Mesenchymal stem cell (in vitro differentiated cells and primary cell): ENCODE results near the gene DSCAML1.

Experiments used
- DNase-seq: peaks from one replicate; pipeline ENCODE4 v3.0.0-alpha.2; 2013
- H2AFZ ChIP-seq: one replicate; pipeline ENCODE4 v1.6.1; 2013; ENCODE audit warnings: low read depth, mild to moderate bottlenecking, control low read depth, inconsistent platforms, low read length, moderate library complexity
- H2AK5ac ChIP-seq: 2 replicates; pipeline ENCODE4 v1.6.1; 2013; ENCODE audit warnings: low read length, moderate library complexity, mild to moderate bottlenecking, inconsistent platforms; ENCODE audit not compliant: severe bottlenecking
- H2BK120ac ChIP-seq: one replicate; pipeline ENCODE4 v1.6.1; 2013; ENCODE audit warnings: low read depth, mild to moderate bottlenecking, inconsistent platforms, low read length, moderate library complexity
- H2BK12ac ChIP-seq, 2 experiments: one replicate each; pipeline ENCODE4 v1.6.1; 2013; ENCODE audit warnings: inconsistent platforms in 2 of 2, low read length in 2 of 2, mild to moderate bottlenecking in 2 of 2, moderate library complexity in 2 of 2, control low read depth in 1 of 2
- H2BK15ac ChIP-seq: one replicate; pipeline ENCODE4 v1.6.1; 2013; ENCODE audit warnings: mild to moderate bottlenecking, low read depth, inconsistent platforms; ENCODE audit not compliant: poor library complexity, severe bottlenecking
- H2BK5ac ChIP-seq: 2 replicates; pipeline ENCODE4 v1.6.1; 2013; ENCODE audit warnings: low read depth, mild to moderate bottlenecking, low read length, control low read depth, inconsistent platforms; ENCODE audit not compliant: poor library complexity, severe bottlenecking
- H3K14ac ChIP-seq, 2 experiments: one replicate each; pipeline ENCODE4 v1.6.1; 2013; ENCODE audit warnings: inconsistent platforms in 2 of 2, low read length in 2 of 2, control low read depth in 1 of 2, mild to moderate bottlenecking in 1 of 2, moderate library complexity in 1 of 2
- H3K18ac ChIP-seq, 2 experiments: one replicate each; pipeline ENCODE4 v1.6.1; 2013; ENCODE audit warnings: inconsistent platforms in 2 of 2, low read length in 2 of 2, control low read depth in 1 of 2, low read depth in 1 of 2, mild to moderate bottlenecking in 1 of 2
- H3K23ac ChIP-seq, 2 experiments: one replicate each; pipeline ENCODE4 v1.6.1; 2013; ENCODE audit warnings: inconsistent platforms in 2 of 2, low read length in 2 of 2, mild to moderate bottlenecking in 2 of 2, moderate library complexity in 2 of 2, control low read depth in 1 of 2
- H3K27ac ChIP-seq: 2 replicates; pipeline ENCODE4 v1.5.1; 2013; ENCODE audit warnings: mild to moderate bottlenecking, moderate library complexity, low read length, control low read depth, inconsistent platforms; ENCODE audit not compliant: poor library complexity, severe bottlenecking
- H3K27me3 ChIP-seq, 2 experiments: 2 replicates each; pipeline versions ENCODE4 v1.6.1 to v1.7.0; 2013; ENCODE audit warnings: low read length in 2 of 2, mild to moderate bottlenecking in 2 of 2, moderate library complexity in 2 of 2, control low read depth in 1 of 2, inconsistent platforms in 1 of 2; ENCODE audit not compliant: control insufficient read depth in 1 of 2, insufficient read depth in 1 of 2
- H3K36me3 ChIP-seq, 2 experiments: 2 replicates each; pipeline versions ENCODE4 v1.6.1 to v1.7.0; 2013; ENCODE audit warnings: low read length in 2 of 2, control low read depth in 1 of 2, inconsistent platforms in 1 of 2, low read depth in 1 of 2, mild to moderate bottlenecking in 1 of 2; ENCODE audit not compliant: insufficient read depth in 2 of 2, control insufficient read depth in 1 of 2
- H3K4ac ChIP-seq, 2 experiments: one replicate each; pipeline ENCODE4 v1.6.1; 2013; ENCODE audit warnings: inconsistent platforms in 2 of 2, low read length in 2 of 2, mild to moderate bottlenecking in 2 of 2, moderate library complexity in 2 of 2, control low read depth in 1 of 2, low read depth in 1 of 2
- H3K4me1 ChIP-seq: 2 replicates; pipeline ENCODE4 v1.6.1; 2013; ENCODE audit warnings: low read depth, low read length, control low read depth; ENCODE audit not compliant: control insufficient read depth, insufficient read depth
- H3K4me2 ChIP-seq: 2 replicates; pipeline ENCODE4 v1.6.1; 2013; ENCODE audit warnings: low read length, mild to moderate bottlenecking, inconsistent platforms; ENCODE audit not compliant: poor library complexity, severe bottlenecking
- H3K4me3 ChIP-seq, 2 experiments: 2 replicates each; pipeline versions ENCODE4 v1.5.1 to v1.7.0; 2013; ENCODE audit warnings: low read length in 2 of 2, mild to moderate bottlenecking in 2 of 2, control low read depth in 1 of 2, low read depth in 1 of 2; ENCODE audit not compliant: insufficient read depth in 1 of 2
- H3K79me1 ChIP-seq: replicated peaks from 2 replicates; pipeline ENCODE4 v1.6.1; 2013; ENCODE audit warnings: mild to moderate bottlenecking, control low read depth, low read length, inconsistent platforms; ENCODE audit not compliant: poor library complexity, severe bottlenecking
- H3K9ac ChIP-seq: 2 replicates; pipeline ENCODE4 v1.7.0; 2013; ENCODE audit warnings: mild to moderate bottlenecking, low read length, moderate library complexity
- H3K9me3 ChIP-seq: 2 replicates; pipeline ENCODE4 v1.7.0; 2013; ENCODE audit warnings: mild to moderate bottlenecking, low read length; ENCODE audit not compliant: control insufficient read depth
- H4K8ac ChIP-seq: one replicate; pipeline ENCODE4 v1.6.1; 2013; ENCODE audit warnings: inconsistent platforms, mild to moderate bottlenecking, low read length, moderate library complexity
- H4K91ac ChIP-seq: one replicate; pipeline ENCODE4 v1.6.1; 2013; ENCODE audit warnings: mild to moderate bottlenecking, low read length, inconsistent platforms
- WGBS: methylation state at CpG from one replicate; pipeline ENCODE4 v1.1.7; 2013; ENCODE audit warnings: mixed read lengths; 5-methylcytosine and 5-hydroxymethylcytosine counted together

DSCAML1 gene

GRCh38 chr11:117838901-117839300, 41.9 kb upstream of the DSCAML1 start:
- no peak overlapping the region for H3K23ac ChIP-seq
- no peak overlapping the region for H3K14ac ChIP-seq
- no peak overlapping the region for H4K8ac ChIP-seq
- H3K9me3 ChIP-seq: no peaks in the 10 kb centered on the region
- no peak for DNase-seq
- H3K4ac ChIP-seq: no peak overlapping the region
- no peak overlapping the region for H2AK5ac ChIP-seq
- H2BK15ac ChIP-seq: no peak overlapping the region
- no peak overlapping the region for H3K4me2 ChIP-seq
- no peak overlapping the region for H3K27ac ChIP-seq
- H3K9ac ChIP-seq: no peak overlapping the region
- peaks cover 0 to 45% of the 10 kb centered on the region in 2 experiments for H3K36me3 ChIP-seq
- H2BK12ac ChIP-seq: no peak overlapping the region
- no peak overlapping the region for H2BK5ac ChIP-seq
- no peak overlapping the region for H3K4me3 ChIP-seq
- H3K18ac ChIP-seq: no peak overlapping the region
- peaks cover 2% of the 10 kb centered on the region for H3K79me1 ChIP-seq
- H3K4me1 ChIP-seq: peaks cover 17% of the 10 kb centered on the region
- H3K27me3 ChIP-seq: peaks cover 0 to 71% of the 10 kb centered on the region in 2 experiments
- no peak overlapping the region for H4K91ac ChIP-seq
- H2BK120ac ChIP-seq: no peak overlapping the region
- WGBS: 83% methylated on average over 8 of the region's 8 CpGs
- no peak overlapping the region for H2AFZ ChIP-seq

- no peak overlapping the region for H3K14ac ChIP-seq
- no peak overlapping the region for H2AK5ac ChIP-seq
- no peak overlapping the region for H2BK120ac ChIP-seq
- no peak overlapping the region for H3K4me3 ChIP-seq
- H2BK15ac ChIP-seq: no peak overlapping the region
- H3K4ac ChIP-seq: no peak overlapping the region
- H3K4me2 ChIP-seq: no peak overlapping the region
- H3K4me1 ChIP-seq: peaks cover 22% of the 10 kb centered on the region
- H3K18ac ChIP-seq: no peak overlapping the region
- H3K9ac ChIP-seq: no peak overlapping the region
- no peak overlapping the region for H2BK5ac ChIP-seq
- DNase-seq: no peak
- no peak overlapping the region for H3K23ac ChIP-seq
- peaks cover 0 to 82% of the 10 kb centered on the region in 2 experiments for H3K27me3 ChIP-seq
- H3K36me3 ChIP-seq: peaks cover 0 to 45% of the 10 kb centered on the region in 2 experiments
- H3K27ac ChIP-seq: no peak overlapping the region
- no peak overlapping the region for H2BK12ac ChIP-seq
- no peak overlapping the region for H4K8ac ChIP-seq
- H3K9me3 ChIP-seq: no peaks in the 10 kb centered on the region
- peaks cover 2% of the 10 kb centered on the region for H3K79me1 ChIP-seq
- whole genome bisulfite sequencing: 95% methylated on average over 5 of the region's 8 CpGs
- H2AFZ ChIP-seq: no peak overlapping the region
- no peak overlapping the region for H4K91ac ChIP-seq
Measured at GRCh38 chr11:117837791-117838190, 40.8 kb upstream of the DSCAML1 start.

GRCh38 chr11:117837070-117837776, 40.2 kb upstream of the DSCAML1 start:
- no peak overlapping the region for H3K27ac ChIP-seq
- no peak overlapping the region for H3K23ac ChIP-seq
- H4K91ac ChIP-seq: no peak overlapping the region
- H3K79me1 ChIP-seq: peaks cover 4% of the 10 kb centered on the region
- H3K14ac ChIP-seq: no peak overlapping the region
- peaks cover 0 to 88% of the 10 kb centered on the region in 2 experiments for H3K27me3 ChIP-seq
- H2BK120ac ChIP-seq: no peak overlapping the region
- no peak for DNase-seq
- no peak overlapping the region for H2AFZ ChIP-seq
- H2BK12ac ChIP-seq: no peak overlapping the region
- 83% methylated on average over 18 of the region's 18 CpGs for WGBS
- H4K8ac ChIP-seq: no peak overlapping the region
- no peaks in the 10 kb centered on the region for H3K9me3 ChIP-seq
- H3K36me3 ChIP-seq: peaks cover 0 to 46% of the 10 kb centered on the region in 2 experiments
- H3K4me1 ChIP-seq: peaks cover 24% of the 10 kb centered on the region
- no peak overlapping the region for H2BK5ac ChIP-seq
- H3K18ac ChIP-seq: no peak overlapping the region
- H3K4me3 ChIP-seq: no peak overlapping the region
- H2AK5ac ChIP-seq: no peak overlapping the region
- H3K4me2 ChIP-seq: no peak overlapping the region
- H3K4ac ChIP-seq: no peak overlapping the region
- no peak overlapping the region for H2BK15ac ChIP-seq
- no peak overlapping the region for H3K9ac ChIP-seq

- H3K27ac ChIP-seq: no peak overlapping the region
- 91% methylated on average over 8 of the region's 14 CpGs for WGBS
- H3K9ac ChIP-seq: no peak overlapping the region
Measured at GRCh38 chr11:117836077-117836960, 39.3 kb upstream of the DSCAML1 start.

More at GRCh38 chr11:117836077-117836960, 39.3 kb upstream of the DSCAML1 start:
- Histone ChIP-seq H2BK15ac (no peak overlapping the region), H3K4me3 (no peak overlapping the region), H3K27me3 (peaks cover 0 to 94% of the 10 kb centered on the region in 2 experiments), H3K79me1 (peaks cover 4% of the 10 kb centered on the region), H2BK120ac (no peak overlapping the region), H3K4ac (no peak overlapping the region), H2AFZ (no peak overlapping the region), H4K8ac (no peak overlapping the region), H3K36me3 (peaks cover 0 to 44% of the 10 kb centered on the region in 2 experiments), H3K23ac (no peak overlapping the region), H3K18ac (no peak overlapping the region), H3K4me1 (peaks cover 24% of the 10 kb centered on the region), H2BK5ac (no peak overlapping the region), H3K9me3 (no peaks in the 10 kb centered on the region), H3K14ac (no peak overlapping the region), H4K91ac (no peak overlapping the region), H2AK5ac (no peak overlapping the region), H2BK12ac (no peak overlapping the region), H3K4me2 (no peak overlapping the region)
- no peak for DNase-seq
